Liver (tissue), 2 donors: ENCODE data around the gene EARS2.

Experiments used
- TF ChIP-seq, protein P1 (sequence below): IDR thresholded peaks from 2 replicates; pipeline ENCODE4 v1.6.1; 2016; ENCODE audit warnings: antibody characterized with exemption, mild to moderate bottlenecking
- TF ChIP-seq, protein P2 (sequence below): fragments of 150-350 bp; IDR thresholded peaks from 2 replicates; pipeline ENCODE4 v1.5.1; 2017; ENCODE audit warnings: improper control_type of control experiment, low read depth, low read length; ENCODE audit not compliant: missing input control
- donor health status: healthy.

DNA sequence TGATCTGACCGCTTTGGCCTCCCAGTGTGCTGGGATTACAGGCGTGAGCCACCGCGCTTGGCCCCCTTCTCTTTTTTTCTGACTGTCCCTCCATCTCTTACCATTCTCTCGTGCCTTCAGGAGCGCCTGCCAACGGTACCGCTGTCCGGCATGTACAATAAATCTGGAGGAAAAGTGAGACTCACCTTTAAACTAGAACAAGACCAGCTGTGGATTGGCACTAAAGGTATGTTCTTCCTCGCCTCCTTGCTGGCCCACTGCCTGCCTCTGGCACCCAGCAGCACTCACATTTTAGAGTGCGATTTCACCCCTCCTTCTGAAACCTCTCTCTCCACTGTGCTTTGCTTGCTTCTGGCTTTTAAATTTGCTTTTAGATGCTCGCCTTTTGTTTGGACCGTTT, 5.4 kb upstream of the EARS2 start:
- TF ChIP-seq, protein P1, sequence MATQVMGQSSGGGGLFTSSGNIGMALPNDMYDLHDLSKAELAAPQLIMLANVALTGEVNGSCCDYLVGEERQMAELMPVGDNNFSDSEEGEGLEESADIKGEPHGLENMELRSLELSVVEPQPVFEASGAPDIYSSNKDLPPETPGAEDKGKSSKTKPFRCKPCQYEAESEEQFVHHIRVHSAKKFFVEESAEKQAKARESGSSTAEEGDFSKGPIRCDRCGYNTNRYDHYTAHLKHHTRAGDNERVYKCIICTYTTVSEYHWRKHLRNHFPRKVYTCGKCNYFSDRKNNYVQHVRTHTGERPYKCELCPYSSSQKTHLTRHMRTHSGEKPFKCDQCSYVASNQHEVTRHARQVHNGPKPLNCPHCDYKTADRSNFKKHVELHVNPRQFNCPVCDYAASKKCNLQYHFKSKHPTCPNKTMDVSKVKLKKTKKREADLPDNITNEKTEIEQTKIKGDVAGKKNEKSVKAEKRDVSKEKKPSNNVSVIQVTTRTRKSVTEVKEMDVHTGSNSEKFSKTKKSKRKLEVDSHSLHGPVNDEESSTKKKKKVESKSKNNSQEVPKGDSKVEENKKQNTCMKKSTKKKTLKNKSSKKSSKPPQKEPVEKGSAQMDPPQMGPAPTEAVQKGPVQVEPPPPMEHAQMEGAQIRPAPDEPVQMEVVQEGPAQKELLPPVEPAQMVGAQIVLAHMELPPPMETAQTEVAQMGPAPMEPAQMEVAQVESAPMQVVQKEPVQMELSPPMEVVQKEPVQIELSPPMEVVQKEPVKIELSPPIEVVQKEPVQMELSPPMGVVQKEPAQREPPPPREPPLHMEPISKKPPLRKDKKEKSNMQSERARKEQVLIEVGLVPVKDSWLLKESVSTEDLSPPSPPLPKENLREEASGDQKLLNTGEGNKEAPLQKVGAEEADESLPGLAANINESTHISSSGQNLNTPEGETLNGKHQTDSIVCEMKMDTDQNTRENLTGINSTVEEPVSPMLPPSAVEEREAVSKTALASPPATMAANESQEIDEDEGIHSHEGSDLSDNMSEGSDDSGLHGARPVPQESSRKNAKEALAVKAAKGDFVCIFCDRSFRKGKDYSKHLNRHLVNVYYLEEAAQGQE, result no peak
- TF ChIP-seq, protein P2, sequence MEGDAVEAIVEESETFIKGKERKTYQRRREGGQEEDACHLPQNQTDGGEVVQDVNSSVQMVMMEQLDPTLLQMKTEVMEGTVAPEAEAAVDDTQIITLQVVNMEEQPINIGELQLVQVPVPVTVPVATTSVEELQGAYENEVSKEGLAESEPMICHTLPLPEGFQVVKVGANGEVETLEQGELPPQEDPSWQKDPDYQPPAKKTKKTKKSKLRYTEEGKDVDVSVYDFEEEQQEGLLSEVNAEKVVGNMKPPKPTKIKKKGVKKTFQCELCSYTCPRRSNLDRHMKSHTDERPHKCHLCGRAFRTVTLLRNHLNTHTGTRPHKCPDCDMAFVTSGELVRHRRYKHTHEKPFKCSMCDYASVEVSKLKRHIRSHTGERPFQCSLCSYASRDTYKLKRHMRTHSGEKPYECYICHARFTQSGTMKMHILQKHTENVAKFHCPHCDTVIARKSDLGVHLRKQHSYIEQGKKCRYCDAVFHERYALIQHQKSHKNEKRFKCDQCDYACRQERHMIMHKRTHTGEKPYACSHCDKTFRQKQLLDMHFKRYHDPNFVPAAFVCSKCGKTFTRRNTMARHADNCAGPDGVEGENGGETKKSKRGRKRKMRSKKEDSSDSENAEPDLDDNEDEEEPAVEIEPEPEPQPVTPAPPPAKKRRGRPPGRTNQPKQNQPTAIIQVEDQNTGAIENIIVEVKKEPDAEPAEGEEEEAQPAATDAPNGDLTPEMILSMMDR, result no peak
